AG04449 (cell line): ENCODE measurements around the gene MARCHF10.

Source experiments
- CTCF ChIA-PET: fragments of 350-600 bp; formaldehyde crosslinking; extraction: SDS; loops from one replicate; lab custom pipeline; 2021; ENCODE audit warnings: antibody characterized with exemption; lab: Yijun Ruan, JAX
- POLR2A ChIA-PET: fragments of 400-600, 350-600 bp; formaldehyde crosslinking; extraction: SDS; loops from one replicate; lab custom pipeline; 2020; ENCODE audit warnings: antibody characterized with exemption, inconsistent platforms; lab: Yijun Ruan, JAX
- DNase-seq: peaks from one replicate; pipeline ENCODE4 v3.0.0-alpha.2; 2010; ENCODE audit warnings: low read depth, low spot score
- H3K4me3 ChIP-seq: 2 replicates; pipeline ENCODE4 v1.5.1; 2011; ENCODE audit warnings: low read depth, mild to moderate bottlenecking, control low read depth, low read length
- CTCF ChIP-seq: IDR thresholded peaks from one replicate; pipeline ENCODE4 v1.5.1; 2011; ENCODE audit warnings: mild to moderate bottlenecking, moderate library complexity, low read length, control low read depth, inconsistent platforms; ENCODE audit not compliant: insufficient read depth; ENCODE audit errors: missing control alignments

MARCHF10 gene

GRCh38 chr17:62681939-62682381, 126.2 kb downstream of the MARCHF10 start:
- POLR2A ChIA-PET, result interaction anchor here (0.6 kb wide), 1 partner anchor 169 kb away, joined by 4 read pairs; no protein-coding TSS in a partner anchor

GRCh38 chr17:62681061-62681938, 126.8 kb downstream of the MARCHF10 start:
- no peak overlapping the region for H3K4me3 ChIP-seq
- no peak for DNase-seq
- TF ChIP-seq CTCF, result no peak
- CTCF ChIA-PET, result no interaction called here
- POLR2A ChIA-PET, result no interaction called here

More at GRCh38 chr17:62681939-62682381, 126.2 kb downstream of the MARCHF10 start:
- no peak overlapping the region for H3K4me3 ChIP-seq
- CTCF ChIA-PET, result no interaction called here
- no peak for TF ChIP-seq CTCF
- DNase-seq, result no peak

- TF ChIP-seq CTCF, result no peak
- POLR2A ChIA-PET, result no interaction called here
These were observed 127.5 kb downstream of the MARCHF10 start for GRCh38 chr17:62680541-62681052.

GRCh38 chr17:62679866-62680377, 128.2 kb downstream of the MARCHF10 start:
- DNase-seq, result no peak
- ChIA-PET CTCF (no interaction called here), POLR2A (no interaction called here)

More at GRCh38 chr17:62680541-62681052, 127.5 kb downstream of the MARCHF10 start:
- no peak for DNase-seq
- CTCF ChIA-PET, result no interaction called here
- H3K4me3 ChIP-seq, result no peak overlapping the region

GRCh38 chr17:62678214-62678919, 129.7 kb downstream of the MARCHF10 start:
- CTCF ChIA-PET, result interaction anchor here (1.0 kb wide), 1 partner anchor 10 kb away, joined by 3 read pairs; no protein-coding TSS in a partner anchor
- TF ChIP-seq CTCF, result no peak
- H3K4me3 ChIP-seq, result no peak overlapping the region
- POLR2A ChIA-PET, result no interaction called here
- no peak for DNase-seq

More at GRCh38 chr17:62679866-62680377, 128.2 kb downstream of the MARCHF10 start:
- no peak for TF ChIP-seq CTCF
- no peak overlapping the region for H3K4me3 ChIP-seq
